Stomach (tissue), 4 donors: ENCODE measurements around the gene NCAPG2.

ENCODE experiments used
- EP300 ChIP-seq: sonication (generic); formaldehyde crosslinking; IDR thresholded peaks from one replicate; pipeline ENCODE4 v1.6.1; 2017; ENCODE audit warnings: antibody characterized with exemption
- POLR2A ChIP-seq, 4 donors: fragments of 450-650 bp; IDR thresholded peaks; one replicate each; pipeline ENCODE4 v1.6.1; 2016; ENCODE audit warnings: antibody characterized with exemption in 4 of 4, control low read depth in 2 of 4, mild to moderate bottlenecking in 1 of 4, moderate library complexity in 1 of 4
- POLR2AphosphoS5 ChIP-seq, 3 donors: sonication (generic); formaldehyde crosslinking; IDR thresholded peaks; one replicate each; pipeline ENCODE4 v1.6.1; 2016; ENCODE audit warnings: antibody characterized with exemption in 3 of 3
- TF ChIP-seq, protein P1 (sequence below), 7 experiments: fragments of 450-650 bp in 4 of 7; fragments of 200-600 bp in 3 of 7; sonication (generic) in 3 of 7; IDR thresholded peaks; one replicate each; pipeline ENCODE4 v1.5.1; 2016 to 2019; ENCODE audit warnings: antibody characterized with exemption in 7 of 7, control low read depth in 2 of 7, mild to moderate bottlenecking in 1 of 7

DNA sequence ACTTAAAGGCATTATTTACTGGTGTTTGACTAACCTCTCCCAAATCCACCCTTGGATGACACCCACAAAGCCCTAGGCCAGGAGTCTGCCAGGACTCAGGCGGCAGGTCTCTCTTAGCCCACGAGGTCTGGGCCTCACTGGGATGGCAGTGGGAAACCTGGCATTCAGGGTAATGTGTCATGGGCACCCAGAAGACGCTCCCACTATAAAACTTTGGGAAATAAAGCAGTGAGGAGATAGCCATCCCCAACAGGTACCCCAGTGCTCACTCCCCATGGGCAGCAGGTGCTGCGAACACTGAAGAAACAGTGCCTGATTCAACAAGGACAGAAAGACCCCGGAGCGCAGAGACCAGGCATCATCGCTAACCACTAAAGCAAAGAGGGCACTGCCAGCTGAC lies 102.6 kb downstream of the NCAPG2 start:
- TF ChIP-seq, protein P1, sequence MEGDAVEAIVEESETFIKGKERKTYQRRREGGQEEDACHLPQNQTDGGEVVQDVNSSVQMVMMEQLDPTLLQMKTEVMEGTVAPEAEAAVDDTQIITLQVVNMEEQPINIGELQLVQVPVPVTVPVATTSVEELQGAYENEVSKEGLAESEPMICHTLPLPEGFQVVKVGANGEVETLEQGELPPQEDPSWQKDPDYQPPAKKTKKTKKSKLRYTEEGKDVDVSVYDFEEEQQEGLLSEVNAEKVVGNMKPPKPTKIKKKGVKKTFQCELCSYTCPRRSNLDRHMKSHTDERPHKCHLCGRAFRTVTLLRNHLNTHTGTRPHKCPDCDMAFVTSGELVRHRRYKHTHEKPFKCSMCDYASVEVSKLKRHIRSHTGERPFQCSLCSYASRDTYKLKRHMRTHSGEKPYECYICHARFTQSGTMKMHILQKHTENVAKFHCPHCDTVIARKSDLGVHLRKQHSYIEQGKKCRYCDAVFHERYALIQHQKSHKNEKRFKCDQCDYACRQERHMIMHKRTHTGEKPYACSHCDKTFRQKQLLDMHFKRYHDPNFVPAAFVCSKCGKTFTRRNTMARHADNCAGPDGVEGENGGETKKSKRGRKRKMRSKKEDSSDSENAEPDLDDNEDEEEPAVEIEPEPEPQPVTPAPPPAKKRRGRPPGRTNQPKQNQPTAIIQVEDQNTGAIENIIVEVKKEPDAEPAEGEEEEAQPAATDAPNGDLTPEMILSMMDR (IDR thresholded peaks at IDR 0.05), result no peak
- no peak for TF ChIP-seq POLR2A (IDR thresholded peaks at IDR 0.05)
- no peak for TF ChIP-seq EP300
- TF ChIP-seq POLR2AphosphoS5 (IDR thresholded peaks at IDR 0.05), result no peak
